ENCODE results near the gene INTS4. TPM values are rescaled to one million over a fixed set of nuclear protein-coding genes. Genes with fewer than 3 reads are reported as not detected.
"Not testable (repeated sequence)": the region's sequence is repeated elsewhere in the genome, so short reads cannot be mapped to it uniquely, and the experiment has no call there.

INTS4 gene
- total RNA-seq, 3 donors from 2014 or later (not counting 1 experiment from before 2014, with no cell fraction given): 65.2 to 97.8 (median 67.5) TPM

- Histone ChIP-seq H3K27me3 (ENCODE audit: control insufficient read depth, insufficient read depth, low read length) (no peaks in the 10 kb centered on the region), H3K4me3 (ENCODE audit: low read length) (no peak overlapping the region), H3K9me3 (ENCODE audit: control insufficient read depth, insufficient read depth, low read length) (no peaks in the 10 kb centered on the region), H3K36me3 (ENCODE audit: control insufficient read depth, insufficient read depth, low read length) (peaks cover 13% of the 10 kb centered on the region), H3K27ac (ENCODE audit: low read length) (no peak overlapping the region), H3K4me1 (ENCODE audit: control insufficient read depth, insufficient read depth, low read length) (no peaks in the 10 kb centered on the region)
- no peaks in the 10 kb centered on the region for H3K36me3 Mint-ChIP-seq
- 100% methylated on average over 4 of the region's 4 CpGs for WGBS (ENCODE audit: insufficient coverage)
- no peak for DNase-seq
- H3K27ac Mint-ChIP-seq: no peak overlapping the region
- no peak for ATAC-seq
- H3K4me1 Mint-ChIP-seq: no peaks in the 10 kb centered on the region
- H3K4me3 Mint-ChIP-seq: no peak overlapping the region
- H3K27me3 Mint-ChIP-seq (ENCODE audit: low read depth in 2 of 2): no peaks in the 10 kb centered on the region
- intact Hi-C loops (cut with micrococcal nuclease): no loop called here
- no peak for TF ChIP-seq CTCF (IDR thresholded peaks at IDR 0.05)
- no peaks in the 10 kb centered on the region for H3K9me3 Mint-ChIP-seq
Measured at GRCh38 chr11:77868744-77869143, 125.7 kb downstream of the INTS4 start.

GRCh38 chr11:77866336-77866735 lies 128.1 kb downstream of the INTS4 start:
- intact Hi-C loops (cut with micrococcal nuclease): no loop called here
- WGBS (ENCODE audit: insufficient coverage): no CpG with 5 or more reads among the region's 1 CpG
- no peak overlapping the region for H3K4me3 ChIP-seq (ENCODE audit: low read length)

GRCh38 chr11:77865805-77866204 lies 128.7 kb downstream of the INTS4 start:
- H3K27ac Mint-ChIP-seq: no peak overlapping the region
- Histone ChIP-seq H3K36me3 (ENCODE audit: control insufficient read depth, insufficient read depth, low read length) (peaks cover 3% of the 10 kb centered on the region), H3K9me3 (ENCODE audit: control insufficient read depth, insufficient read depth, low read length) (no peaks in the 10 kb centered on the region), H3K27me3 (ENCODE audit: control insufficient read depth, insufficient read depth, low read length) (no peaks in the 10 kb centered on the region), H3K4me1 (ENCODE audit: control insufficient read depth, insufficient read depth, low read length) (no peaks in the 10 kb centered on the region), H3K4me3 (ENCODE audit: low read length) (no peak overlapping the region), H3K27ac (ENCODE audit: low read length) (no peak overlapping the region)
- no peaks in the 10 kb centered on the region for H3K36me3 Mint-ChIP-seq
- no peaks in the 10 kb centered on the region for H3K4me1 Mint-ChIP-seq
- no peak overlapping the region for H3K4me3 Mint-ChIP-seq
- intact Hi-C loops (cut with micrococcal nuclease): no loop called here
- no peak for TF ChIP-seq CTCF (IDR thresholded peaks at IDR 0.05)
- 95% methylated on average over 1 of the region's 1 CpG for whole genome bisulfite sequencing (ENCODE audit: insufficient coverage)
- H3K27me3 Mint-ChIP-seq (ENCODE audit: low read depth in 2 of 2): no peaks in the 10 kb centered on the region
- ATAC-seq: no peak
- H3K9me3 Mint-ChIP-seq: no peaks in the 10 kb centered on the region
- no peak for DNase-seq

More at GRCh38 chr11:77866336-77866735, 128.1 kb downstream of the INTS4 start:
- H3K4me3 Mint-ChIP-seq: no peak overlapping the region
- H3K36me3 Mint-ChIP-seq: no peaks in the 10 kb centered on the region
- no peaks in the 10 kb centered on the region for H3K4me1 Mint-ChIP-seq
- no peak for ATAC-seq
- no peaks in the 10 kb centered on the region for H3K27me3 Mint-ChIP-seq (ENCODE audit: low read depth in 2 of 2)
- Histone ChIP-seq H3K4me1 (ENCODE audit: control insufficient read depth, insufficient read depth, low read length) (no peaks in the 10 kb centered on the region), H3K36me3 (ENCODE audit: control insufficient read depth, insufficient read depth, low read length) (peaks cover 4% of the 10 kb centered on the region), H3K27me3 (ENCODE audit: control insufficient read depth, insufficient read depth, low read length) (no peaks in the 10 kb centered on the region), H3K27ac (ENCODE audit: low read length) (no peak overlapping the region), H3K9me3 (ENCODE audit: control insufficient read depth, insufficient read depth, low read length) (no peaks in the 10 kb centered on the region)
- DNase-seq: no peak
- H3K27ac Mint-ChIP-seq: no peak overlapping the region
- H3K9me3 Mint-ChIP-seq: no peaks in the 10 kb centered on the region
- TF ChIP-seq CTCF (IDR thresholded peaks at IDR 0.05): no peak

- H3K36me3 Mint-ChIP-seq; H3K27me3 ChIP-seq (ENCODE audit: control insufficient read depth, insufficient read depth, low read length); DNase-seq; H3K4me1 ChIP-seq (ENCODE audit: control insufficient read depth, insufficient read depth, low read length); H3K9me3 ChIP-seq (ENCODE audit: control insufficient read depth, insufficient read depth, low read length); H3K27ac ChIP-seq (ENCODE audit: low read length); H3K9me3 Mint-ChIP-seq; H3K4me3 Mint-ChIP-seq; H3K27ac Mint-ChIP-seq; intact Hi-C loops (cut with micrococcal nuclease); H3K4me1 Mint-ChIP-seq; H3K36me3 ChIP-seq (ENCODE audit: control insufficient read depth, insufficient read depth, low read length); H3K27me3 Mint-ChIP-seq (ENCODE audit: low read depth in 2 of 2); ATAC-seq; H3K4me3 ChIP-seq (ENCODE audit: low read length): not testable (repeated sequence)
- 96% methylated on average over 10 of the region's 10 CpGs for WGBS (ENCODE audit: insufficient coverage)
Measured at GRCh38 chr11:77861444-77861843, 133.0 kb downstream of the INTS4 start.

GRCh38 chr11:77857906-77858457 lies 136.5 kb downstream of the INTS4 start:
- H3K9me3 Mint-ChIP-seq; H3K4me3 Mint-ChIP-seq; H3K27ac Mint-ChIP-seq; H3K27me3 Mint-ChIP-seq (ENCODE audit: low read depth in 2 of 2); DNase-seq; H3K36me3 ChIP-seq (ENCODE audit: control insufficient read depth, insufficient read depth, low read length); intact Hi-C loops (cut with micrococcal nuclease); H3K36me3 Mint-ChIP-seq; H3K4me1 ChIP-seq (ENCODE audit: control insufficient read depth, insufficient read depth, low read length); H3K4me3 ChIP-seq (ENCODE audit: low read length); H3K9me3 ChIP-seq (ENCODE audit: control insufficient read depth, insufficient read depth, low read length); H3K27me3 ChIP-seq (ENCODE audit: control insufficient read depth, insufficient read depth, low read length); H3K27ac ChIP-seq (ENCODE audit: low read length); H3K4me1 Mint-ChIP-seq; ATAC-seq: not testable (repeated sequence)
- over 99% methylated on average over 6 of the region's 10 CpGs for WGBS (ENCODE audit: insufficient coverage)

All from natural killer cell (primary cell).